Measurements from ENCODE around the gene DGKD. TPM values are rescaled to one million over a fixed set of nuclear protein-coding genes. Genes with fewer than 3 reads are reported as not detected.
"Not testable (repeated sequence)": the region's sequence is repeated elsewhere in the genome, so short reads cannot be mapped to it uniquely, and the experiment has no call there.

Gene DGKD
- total RNA-seq, 1 donor from 2014 or later = 15.3 TPM

DNA sequence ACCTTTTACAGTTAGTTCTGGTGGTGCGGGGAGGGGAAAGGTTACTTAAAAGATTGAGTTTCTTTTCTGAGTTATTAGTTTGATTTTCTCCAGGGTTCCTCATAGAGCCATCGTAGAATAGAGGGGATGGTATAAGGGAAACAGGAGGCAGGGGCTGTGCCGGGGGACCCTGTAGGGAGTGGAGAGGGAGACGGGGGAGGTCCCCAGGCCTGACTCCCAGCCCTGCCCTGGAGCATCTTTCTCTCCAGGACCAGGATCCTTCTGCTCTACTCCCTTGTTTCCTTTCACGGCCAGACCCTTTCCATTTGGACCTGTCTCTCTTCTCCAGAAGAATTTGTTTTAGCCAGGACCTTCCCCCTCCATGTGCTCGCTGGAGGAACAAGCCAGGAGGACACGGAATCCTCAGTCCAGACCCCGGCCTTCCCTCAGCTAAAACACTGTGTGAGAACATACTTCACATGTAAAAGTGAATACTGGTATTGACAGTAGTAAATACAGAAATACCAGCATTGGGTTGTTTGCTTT, 35.4 kb downstream of the DGKD start:
- Mint-ChIP-seq H3K27me3 (ENCODE audit: unreplicated experiment) (no peaks in the 10 kb centered on the region), H3K4me3 (ENCODE audit: unreplicated experiment) (no peak overlapping the region), H3K4me1 (ENCODE audit: unreplicated experiment) (no peaks in the 10 kb centered on the region), H3K9me3 (ENCODE audit: unreplicated experiment) (no peaks in the 10 kb centered on the region), H3K27ac (ENCODE audit: unreplicated experiment) (no peak overlapping the region), H3K36me3 (ENCODE audit: low read depth, unreplicated experiment) (no peaks in the 10 kb centered on the region)
- TF ChIP-seq, protein P1, sequence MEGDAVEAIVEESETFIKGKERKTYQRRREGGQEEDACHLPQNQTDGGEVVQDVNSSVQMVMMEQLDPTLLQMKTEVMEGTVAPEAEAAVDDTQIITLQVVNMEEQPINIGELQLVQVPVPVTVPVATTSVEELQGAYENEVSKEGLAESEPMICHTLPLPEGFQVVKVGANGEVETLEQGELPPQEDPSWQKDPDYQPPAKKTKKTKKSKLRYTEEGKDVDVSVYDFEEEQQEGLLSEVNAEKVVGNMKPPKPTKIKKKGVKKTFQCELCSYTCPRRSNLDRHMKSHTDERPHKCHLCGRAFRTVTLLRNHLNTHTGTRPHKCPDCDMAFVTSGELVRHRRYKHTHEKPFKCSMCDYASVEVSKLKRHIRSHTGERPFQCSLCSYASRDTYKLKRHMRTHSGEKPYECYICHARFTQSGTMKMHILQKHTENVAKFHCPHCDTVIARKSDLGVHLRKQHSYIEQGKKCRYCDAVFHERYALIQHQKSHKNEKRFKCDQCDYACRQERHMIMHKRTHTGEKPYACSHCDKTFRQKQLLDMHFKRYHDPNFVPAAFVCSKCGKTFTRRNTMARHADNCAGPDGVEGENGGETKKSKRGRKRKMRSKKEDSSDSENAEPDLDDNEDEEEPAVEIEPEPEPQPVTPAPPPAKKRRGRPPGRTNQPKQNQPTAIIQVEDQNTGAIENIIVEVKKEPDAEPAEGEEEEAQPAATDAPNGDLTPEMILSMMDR (IDR thresholded peaks at IDR 0.05; ENCODE audit: unreplicated experiment) = no peak
- no peak for DNase-seq (ENCODE audit: low spot score)

- Mint-ChIP-seq H3K27me3 (ENCODE audit: unreplicated experiment) (no peaks in the 10 kb centered on the region), H3K27ac (ENCODE audit: unreplicated experiment) (no peak overlapping the region)
These were observed 41.4 kb downstream of the DGKD start for GRCh38 chr2:233395687-233396086.

GRCh38 chr2:233396726-233397665, 42.7 kb downstream of the DGKD start:
- not testable (repeated sequence) for DNase-seq (ENCODE audit: low spot score); H3K4me3 Mint-ChIP-seq (ENCODE audit: unreplicated experiment); H3K27me3 Mint-ChIP-seq (ENCODE audit: unreplicated experiment); H3K9me3 Mint-ChIP-seq (ENCODE audit: unreplicated experiment); H3K36me3 Mint-ChIP-seq (ENCODE audit: low read depth, unreplicated experiment)
- H3K4me1 Mint-ChIP-seq (ENCODE audit: unreplicated experiment) = peaks cover 22% of the 10 kb centered on the region
- H3K27ac Mint-ChIP-seq (ENCODE audit: unreplicated experiment) = peak overlapping the region; percentile 5

More at GRCh38 chr2:233395687-233396086, 41.4 kb downstream of the DGKD start:
- peaks cover 14% of the 10 kb centered on the region for H3K4me1 Mint-ChIP-seq (ENCODE audit: unreplicated experiment)
- H3K36me3 Mint-ChIP-seq (ENCODE audit: low read depth, unreplicated experiment) = peaks cover 6% of the 10 kb centered on the region
- H3K9me3 Mint-ChIP-seq (ENCODE audit: unreplicated experiment) = no peaks in the 10 kb centered on the region
- DNase-seq (ENCODE audit: low spot score) = no peak
- no peak overlapping the region for H3K4me3 Mint-ChIP-seq (ENCODE audit: unreplicated experiment)
- TF ChIP-seq, protein P1 (IDR thresholded peaks at IDR 0.05; ENCODE audit: unreplicated experiment) = no peak

DNA sequence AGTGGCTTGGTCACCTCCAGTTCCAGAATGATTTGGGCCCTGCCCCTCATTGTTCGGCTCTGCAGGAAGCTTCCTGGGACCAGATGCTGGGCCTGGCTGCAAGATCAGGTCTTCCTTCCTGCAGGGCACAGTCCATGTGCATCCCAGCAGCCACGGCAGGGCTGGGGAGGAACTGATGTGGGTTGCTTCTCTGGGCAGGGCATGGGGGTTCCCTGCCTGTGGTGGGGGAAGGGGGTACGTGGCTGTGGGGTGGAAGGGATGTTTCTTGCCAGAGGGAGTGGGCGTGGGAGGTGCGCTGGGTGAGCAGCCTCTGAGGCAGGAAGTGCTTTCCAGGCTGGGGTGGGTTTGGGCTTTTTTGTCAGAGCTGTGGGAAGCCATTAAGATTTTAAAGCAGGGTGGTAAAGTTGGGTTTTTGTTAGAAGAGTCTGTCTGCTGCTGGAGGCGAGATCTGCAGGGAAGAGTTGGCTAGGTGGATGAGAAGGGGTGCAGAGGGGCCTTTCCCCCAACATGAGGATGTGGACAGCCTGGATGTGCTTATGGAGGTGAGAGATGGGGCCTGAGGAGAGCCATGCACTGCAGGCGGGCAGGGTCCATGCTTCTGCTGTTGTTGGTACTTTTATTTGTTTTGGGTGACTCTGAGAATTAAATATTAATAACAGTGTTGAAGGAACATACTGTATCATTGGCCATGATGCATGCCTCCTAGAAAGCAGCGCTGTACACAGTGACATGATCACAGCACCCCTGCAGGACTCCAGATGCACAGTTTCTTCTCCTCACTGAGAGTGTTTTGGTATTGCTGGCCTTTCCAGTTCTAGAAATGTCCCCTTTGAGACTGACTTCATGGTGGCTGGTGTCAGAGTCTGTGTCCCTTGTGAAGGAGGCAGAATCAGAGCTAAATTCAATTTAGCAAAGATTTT, 45.3 kb downstream of the DGKD start:
- DNase-seq (ENCODE audit: low spot score) = no peak
- Mint-ChIP-seq H3K4me3 (ENCODE audit: unreplicated experiment) (no peak overlapping the region), H3K4me1 (ENCODE audit: unreplicated experiment) (peaks cover 32% of the 10 kb centered on the region), H3K36me3 (ENCODE audit: low read depth, unreplicated experiment) (peaks cover 6% of the 10 kb centered on the region), H3K27ac (ENCODE audit: unreplicated experiment) (no peak overlapping the region), H3K27me3 (ENCODE audit: unreplicated experiment) (peaks cover 4% of the 10 kb centered on the region), H3K9me3 (ENCODE audit: unreplicated experiment) (no peaks in the 10 kb centered on the region)
- TF ChIP-seq, protein P1 (IDR thresholded peaks at IDR 0.05; ENCODE audit: unreplicated experiment) = no peak

DNA sequence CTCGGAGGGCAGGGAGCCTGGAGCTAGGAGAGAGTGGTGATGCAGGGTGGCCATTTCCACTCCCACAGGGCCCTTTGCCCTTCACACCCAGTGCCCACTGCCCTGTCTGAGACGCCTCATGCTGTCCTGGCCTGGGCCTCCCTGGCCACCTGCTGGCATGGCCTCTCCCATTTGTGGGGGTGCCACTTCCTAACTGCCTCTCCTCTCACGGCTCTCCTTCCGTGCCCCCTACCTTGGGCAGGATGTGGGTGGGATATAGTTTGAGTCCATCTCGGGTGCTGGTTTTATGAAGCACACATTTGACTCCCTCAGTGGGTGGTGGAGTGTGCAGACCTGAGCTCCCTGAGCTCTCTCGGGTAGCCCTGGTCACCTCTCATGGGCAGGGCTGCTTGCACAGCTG, 46.0 kb downstream of the DGKD start:
- H3K36me3 Mint-ChIP-seq (ENCODE audit: low read depth, unreplicated experiment) = peaks cover 6% of the 10 kb centered on the region
- no peaks in the 10 kb centered on the region for H3K9me3 Mint-ChIP-seq (ENCODE audit: unreplicated experiment)
- no peak overlapping the region for H3K4me3 Mint-ChIP-seq (ENCODE audit: unreplicated experiment)
- peaks cover 4% of the 10 kb centered on the region for H3K27me3 Mint-ChIP-seq (ENCODE audit: unreplicated experiment)
- no peak overlapping the region for H3K27ac Mint-ChIP-seq (ENCODE audit: unreplicated experiment)
- no peak for DNase-seq (ENCODE audit: low spot score)
- TF ChIP-seq, protein P1 (IDR thresholded peaks at IDR 0.05; ENCODE audit: unreplicated experiment) = no peak
- H3K4me1 Mint-ChIP-seq (ENCODE audit: unreplicated experiment) = peaks cover 32% of the 10 kb centered on the region
